H1 (cell line): Measurements from ENCODE around the gene EBF3. TPM values are rescaled to one million over a fixed set of nuclear protein-coding genes. Genes with fewer than 3 reads are reported as not detected.

ENCODE experiments used
- CTCF ChIA-PET: fragments of 300-600 bp; sonication (Branson Sonifier 250); formaldehyde crosslinking; loops from one replicate; lab custom pipeline; 2021; ENCODE audit not compliant: partially characterized antibody; lab: Charles Lee
- POLR2A ChIA-PET: fragments of 300-600 bp; sonication (Branson Sonifier 250); formaldehyde crosslinking; loops from one replicate; lab custom pipeline; 2021; ENCODE audit warnings: inconsistent platforms; ENCODE audit not compliant: partially characterized antibody; lab: Charles Lee
- DNase-seq, 2 experiments: peaks; one replicate each; pipeline versions ENCODE4 v3.0.0 to v3.0.0-alpha.2; 2010 to 2022; ENCODE audit warnings: low spot score in 2 of 2, low read depth in 1 of 2, mixed read lengths in 1 of 2
- FAIRE-seq: peaks from 2 replicates; lab custom pipeline; 2011; peaks lifted over from hg19 to GRCh38; lab: Jason Lieb, UNC
- H2AFZ ChIP-seq: 2 replicates; pipeline ENCODE4 v1.8.1; 2012; ENCODE audit warnings: low read length, inconsistent platforms
- H2AK5ac ChIP-seq: 2 replicates; pipeline ENCODE4 v1.6.1; 2013; ENCODE audit warnings: low read depth, low read length
- H2BK120ac ChIP-seq: replicated peaks from 2 replicates; pipeline ENCODE3; 2013; ENCODE audit warnings: low read depth, low read length, inconsistent platforms
- H2BK12ac ChIP-seq: 2 replicates; pipeline ENCODE4 v1.6.1; 2013; ENCODE audit warnings: low read depth, low read length
- H2BK15ac ChIP-seq: 2 replicates; pipeline ENCODE4 v1.6.1; 2013; ENCODE audit warnings: low read length
- H2BK20ac ChIP-seq: 2 replicates; pipeline ENCODE4 v1.6.1; 2013; ENCODE audit warnings: low read length
- H2BK5ac ChIP-seq: 2 replicates; pipeline ENCODE4 v1.6.1; 2013; ENCODE audit warnings: low read depth, low read length
- H3K14ac ChIP-seq: 2 replicates; pipeline ENCODE4 v1.6.1; 2013; ENCODE audit warnings: inconsistent platforms; ENCODE audit not compliant: insufficient read length
- H3K18ac ChIP-seq: 2 replicates; pipeline ENCODE4 v1.6.1; 2013; ENCODE audit warnings: low read length; ENCODE audit errors: extremely low read depth
- H3K23ac ChIP-seq: 2 replicates; pipeline ENCODE4 v1.6.1; 2013; ENCODE audit warnings: inconsistent platforms; ENCODE audit not compliant: insufficient read length
- H3K23me2 ChIP-seq: 2 replicates; pipeline ENCODE4 v1.6.1; 2013; ENCODE audit warnings: low read depth, low read length
- H3K27ac ChIP-seq: 2 replicates; pipeline ENCODE4 v1.6.1; 2011; ENCODE audit warnings: low read depth, low read length, inconsistent platforms
- H3K27me3 ChIP-seq, 4 experiments: replicated peaks in 1 of 4; 1 replicate in 1 of 4; 2 replicates in 3 of 4; pipeline versions ENCODE4 v1.6.1 to v1.8.1; 2011 to 2013; ENCODE audit warnings: low read length in 3 of 4, mild to moderate bottlenecking in 3 of 4, inconsistent platforms in 2 of 4, mixed read lengths in 2 of 4, moderate library complexity in 1 of 4; ENCODE audit not compliant: control insufficient read depth in 3 of 4, insufficient read depth in 3 of 4; ENCODE audit errors: extremely low read depth in 1 of 4
- H3K36me3 ChIP-seq, 4 experiments: 2 replicates each; pipeline versions ENCODE4 v1.6.1 to v1.8.1; 2011 to 2013; ENCODE audit warnings: mild to moderate bottlenecking in 4 of 4, low read length in 3 of 4, moderate library complexity in 2 of 4, control low read depth in 1 of 4, inconsistent platforms in 1 of 4; ENCODE audit not compliant: insufficient read depth in 4 of 4, control insufficient read depth in 2 of 4
- H3K4ac ChIP-seq: replicated peaks from 2 replicates; pipeline ENCODE3; 2013; ENCODE audit warnings: low read length, low read depth, mixed read lengths, inconsistent platforms; ENCODE audit not compliant: insufficient read length
- H3K4me1 ChIP-seq, 4 experiments: replicated peaks in 1 of 4; 1 replicate in 1 of 4; 2 replicates in 3 of 4; pipeline versions ENCODE4 v1.6.1 to v1.8.1; 2011 to 2013; ENCODE audit warnings: low read length in 3 of 4, inconsistent platforms in 2 of 4, mixed read lengths in 1 of 4; ENCODE audit not compliant: insufficient read depth in 4 of 4, control insufficient read depth in 3 of 4
- H3K4me2 ChIP-seq, 2 experiments: 2 replicates each; pipeline versions ENCODE4 v1.6.1 to v1.8.1; 2011 to 2013; ENCODE audit warnings: low read depth in 2 of 2, low read length in 2 of 2, control low read depth in 1 of 2, inconsistent platforms in 1 of 2, mild to moderate bottlenecking in 1 of 2; ENCODE audit not compliant: insufficient read depth in 1 of 2
- H3K4me3 ChIP-seq, 4 experiments: fragments of 200-600, 300-600 bp in 1 of 4; sonication (generic), shearing (Covaris generic), sonication (Bioruptor Twin) in 1 of 4; 2 replicates each; pipeline versions ENCODE4 v1.5.1 to v1.8.1; 2011 to 2016; ENCODE audit warnings: low read length in 4 of 4, low read depth in 3 of 4, control low read depth in 2 of 4, inconsistent platforms in 2 of 4, mild to moderate bottlenecking in 2 of 4, mixed read lengths in 1 of 4, moderate library complexity in 1 of 4; ENCODE audit not compliant: insufficient read depth in 2 of 4; ENCODE audit errors: extremely low read depth in 1 of 4
- H3K56ac ChIP-seq: replicated peaks from 2 replicates; pipeline ENCODE3; 2013; ENCODE audit warnings: low read depth, mild to moderate bottlenecking, mixed read lengths, low read length, inconsistent platforms; ENCODE audit not compliant: insufficient read length
- H3K79me1 ChIP-seq: 2 replicates; pipeline ENCODE4 v1.6.1; 2013; ENCODE audit warnings: low read depth, low read length, control low read depth
- H3K79me2 ChIP-seq, 2 experiments: 2 replicates each; pipeline versions ENCODE4 v1.6.1 to v1.8.1; 2012 to 2013; ENCODE audit warnings: low read length in 2 of 2, mild to moderate bottlenecking in 2 of 2, inconsistent platforms in 1 of 2; ENCODE audit not compliant: insufficient read depth in 2 of 2, control insufficient read depth in 1 of 2
- H3K9ac ChIP-seq, 4 experiments: replicated peaks in 1 of 4; 1 replicate in 1 of 4; 2 replicates in 3 of 4; pipeline versions ENCODE4 v1.6.1 to v1.8.1; 2011 to 2013; ENCODE audit warnings: low read depth in 3 of 4, low read length in 3 of 4, control low read depth in 2 of 4, mild to moderate bottlenecking in 2 of 4, moderate library complexity in 2 of 4, inconsistent platforms in 1 of 4; ENCODE audit errors: extremely low read depth in 1 of 4
- H3K9me3 ChIP-seq, 2 experiments: 2 replicates each; pipeline versions ENCODE4 v1.6.1 to v1.8.1; 2012 to 2013; ENCODE audit warnings: mild to moderate bottlenecking in 2 of 2, moderate library complexity in 2 of 2, control low read depth in 1 of 2, inconsistent platforms in 1 of 2, low read depth in 1 of 2, low read length in 1 of 2, mixed read lengths in 1 of 2; ENCODE audit not compliant: insufficient read depth in 2 of 2
- H4K20me1 ChIP-seq, 2 experiments: replicated peaks in 1 of 2; 2 replicates each; pipeline versions ENCODE3 to v1.8.1; 2011 to 2013; ENCODE audit warnings: inconsistent platforms in 2 of 2, low read length in 2 of 2, mild to moderate bottlenecking in 1 of 2; ENCODE audit not compliant: insufficient read depth in 2 of 2, control insufficient read depth in 1 of 2
- H4K5ac ChIP-seq: 2 replicates; pipeline ENCODE4 v1.6.1; 2013; ENCODE audit warnings: low read length, low read depth, mixed read lengths, inconsistent platforms; ENCODE audit not compliant: insufficient read length
- H4K8ac ChIP-seq: 2 replicates; pipeline ENCODE4 v1.8.0; 2013; ENCODE audit warnings: mild to moderate bottlenecking, moderate library complexity, low read length, inconsistent platforms; ENCODE audit not compliant: insufficient read depth; ENCODE audit errors: extremely low read depth
- H4K91ac ChIP-seq: replicated peaks from 2 replicates; pipeline ENCODE3; 2013; ENCODE audit warnings: low read length, mixed read lengths, inconsistent platforms; ENCODE audit not compliant: insufficient read length
- BCL11A ChIP-seq, 2 experiments: IDR thresholded peaks; one replicate each; pipeline ENCODE4 v1.6.1; 2011; ENCODE audit warnings: low read depth in 2 of 2, low read length in 2 of 2, mild to moderate bottlenecking in 2 of 2
- MAFK ChIP-seq: IDR thresholded peaks from 2 replicates; pipeline ENCODE4 v1.6.1; 2012; ENCODE audit warnings: low read depth, mild to moderate bottlenecking, improper control_type of control experiment, low read length
- WGBS, 2 experiments: shearing (Covaris generic) in 1 of 2; methylation state at CpG; one replicate each; pipeline versions ENCODE4 v1.1.6 to v1.1.7; 2013 to 2015; ENCODE audit warnings: low lambda C conversion rate in 2 of 2, mixed read lengths in 2 of 2, inconsistent platforms in 1 of 2, low coverage in 1 of 2, missing lambda C conversion rate in 1 of 2; ENCODE audit not compliant: insufficient replicate concordance in 2 of 2, insufficient coverage in 1 of 2, insufficient read length in 1 of 2; ENCODE audit errors: extremely low coverage in 1 of 2, missing lambda C conversion rate in 1 of 2; 5-methylcytosine and 5-hydroxymethylcytosine counted together
- polyA plus RNA-seq, 7 experiments: library from polyadenylated mRNA; depleted of rRNA in 3 of 7; stranded (reverse) in 5 of 7; unstranded in 2 of 7; fragments of >200 nt in 5 of 7; fragments of 200-250 nt in 2 of 7; gene quantifications; 1 replicate in 5 of 7; 2 replicates in 1 of 7; 4 replicates in 1 of 7; pipeline versions ENCODE4 v1.2.1 to v1.2.3, GENCODE V29; 2011 to 2013; ENCODE audit warnings: missing spikeins in 2 of 7, mixed read lengths in 2 of 7
- total RNA-seq: library from RNA; stranded (reverse); fragmentation: NEBNext Ultra II Directional; extraction: Animal tissue kit (Norgen Biotek cat#: 25700); gene quantifications from 2 replicates; pipeline ENCODE4 v1.2.1, GENCODE V29; 2021

The EBF3 gene
- total and polyA plus RNA-seq, 2 of the 8 experiments (the other 6 are each of a cell fraction or from before 2014, with no cell fraction given) = 0.08 to 0.26 TPM

GRCh38 chr10:129922598-129923123, 41.4 kb downstream of the EBF3 start:
- Histone ChIP-seq H3K27me3 (no peaks in the 10 kb centered on the region), H3K36me3 (no peaks in the 10 kb centered on the region), H3K79me2 (no peaks in the 10 kb centered on the region), H3K27ac (no peak overlapping the region), H3K79me1 (no peaks in the 10 kb centered on the region), H3K18ac (no peak overlapping the region; the same call in 1 of the 2 replicates), H3K4me3 (no peak overlapping the region), H4K8ac (peak overlapping the region; percentile 79), H2AK5ac (no peak overlapping the region), H4K20me1 (no peaks in the 10 kb centered on the region), H2AFZ (no peak overlapping the region), H3K23me2 (no peaks in the 10 kb centered on the region), H3K4ac (no peak overlapping the region), H3K23ac (no peak overlapping the region), H4K5ac (no peak overlapping the region), H3K9me3 (no peaks in the 10 kb centered on the region), H3K56ac (no peak overlapping the region), H3K14ac (no peak overlapping the region), H2BK20ac (no peak overlapping the region), H2BK15ac (no peak overlapping the region), H4K91ac (no peak overlapping the region), H2BK12ac (no peak overlapping the region), H2BK5ac (no peak overlapping the region), H2BK120ac (no peak overlapping the region), H3K4me1 (no peaks in the 10 kb centered on the region), H3K4me2 (no peak overlapping the region), H3K9ac (no peak overlapping the region)
- no peak for TF ChIP-seq BCL11A (IDR thresholded peaks at IDR 0.05; ENCODE audit: low read depth in 2 of 2, low read length in 2 of 2)
- TF ChIP-seq MAFK = no peak
- CTCF ChIA-PET = interaction anchor here (0.8 to 2.5 kb wide), 4 partner anchors 12 to 69 kb away, joined by 3 to 8 read pairs (median 3); no protein-coding TSS in a partner anchor
- FAIRE-seq = no peak
- DNase-seq = no peak
- 95% methylated on average over 18 of the region's 18 CpGs; no CpG with 5 or more reads in 1 of the 2 experiments for WGBS, 2 experiments
- POLR2A ChIA-PET = no interaction called here
